Heart right ventricle (tissue), 16 donors: ENCODE results near the gene STXBP5. TPM values are rescaled to one million over a fixed set of nuclear protein-coding genes. Genes with fewer than 3 reads are reported as not detected.
"Not testable (repeated sequence)": the region's sequence is repeated elsewhere in the genome, so short reads cannot be mapped to it uniquely, and the experiment has no call there.

ENCODE experiments used
- ATAC-seq, 8 donors: fragments of 200-7000 bp; cut with Tn5 transposase; one replicate each; pipeline ENCODE4 v1.9.1; 2020; ENCODE audit warnings: mild to moderate bottlenecking in 8 of 8, moderate library complexity in 8 of 8, moderate number of reproducible peaks in 1 of 8
- DNase-seq, 2 donors: peaks; one replicate each; pipeline ENCODE4 v3.0.0-alpha.2; 2020
- H3K27ac ChIP-seq, 10 donors: fragments of 200-600 bp; sonication (generic) in 2 of 10; one replicate each; pipeline versions ENCODE4 v1.5.0 to v1.8.0; 2020 to 2022; ENCODE audit warnings: mild to moderate bottlenecking in 3 of 10
- H3K27me3 ChIP-seq, 7 donors: fragments of 200-600 bp; one replicate each; pipeline ENCODE4 v1.8.0; 2021 to 2022; ENCODE audit warnings: mild to moderate bottlenecking in 2 of 7
- H3K36me3 ChIP-seq, 9 donors: fragments of 200-600 bp; sonication (generic) in 1 of 9; one replicate each; pipeline versions ENCODE4 v1.5.0 to v1.8.0; 2020 to 2022; ENCODE audit warnings: mild to moderate bottlenecking in 2 of 9
- H3K4me1 ChIP-seq, 9 donors: fragments of 200-600 bp; sonication (generic) in 1 of 9; one replicate each; pipeline versions ENCODE4 v1.5.0 to v1.8.0; 2020 to 2022; ENCODE audit warnings: mild to moderate bottlenecking in 4 of 9
- H3K4me3 ChIP-seq, 10 donors: fragments of 200-600 bp; sonication (generic) in 2 of 10; one replicate each; pipeline versions ENCODE4 v1.5.0 to v1.8.0; 2020 to 2022; ENCODE audit warnings: mild to moderate bottlenecking in 7 of 10, moderate library complexity in 2 of 10
- H3K9me3 ChIP-seq, 11 donors: fragments of 200-600 bp in 10 of 11; sonication (generic) in 2 of 11; one replicate each; pipeline versions ENCODE4 v1.5.0 to v1.8.0; 2013 to 2022; ENCODE audit warnings: mild to moderate bottlenecking in 2 of 11, control low read depth in 1 of 11, moderate library complexity in 1 of 11
- CTCF ChIP-seq, 9 donors: fragments of 200-600 bp; sonication (generic) in 2 of 9; IDR thresholded peaks; one replicate each; pipeline versions ENCODE4 v1.5.0 to v1.8.0; 2021 to 2022; ENCODE audit warnings: antibody characterized with exemption in 9 of 9, mild to moderate bottlenecking in 5 of 9, moderate library complexity in 1 of 9
- WGBS, 2 donors: extraction: QIAGEN DNeasy Blood & Tissue Kit; methylation state at CpG; one replicate each; pipeline ENCODE4 v1.1.7; 2013; ENCODE audit warnings: inconsistent platforms in 1 of 2; 5-methylcytosine and 5-hydroxymethylcytosine counted together
- intact Hi-C, 10 donors: fragments of 100-400 bp; cut with DNase I; formaldehyde crosslinking; loops; one replicate each; pipeline versions ENCODE4 v1.11.1 to v1.14.2; 2022
- polyA plus RNA-seq, 2 donors: library from polyadenylated mRNA; stranded (reverse); fragments of 200-250 nt; gene quantifications; one replicate each; pipeline ENCODE4 v1.2.3, GENCODE V29; 2013
- total RNA-seq, 10 donors: library from RNA; stranded (reverse); fragmentation: NEBNext Ultra II Directional in 3 of 10; extraction: Animal tissue kit (Norgen Biotek cat#: 25700) in 3 of 10; gene quantifications; one replicate each; pipeline versions ENCODE4 v1.2.1 to v1.2.4, GENCODE V29; 2021 to 2023
- donor health status: Arrhythmogenic right ventricular cardiomyopathy.
- donor health status: ischemic (EF 13 %, LVEDD 7.1; RV severe dilation, severe dysfunction).
- donor health status: healthy with polysubstance abuse.
- donor health status: DM: no; HTN: yes; CAD: no.
- donor health status: DM: no; HTN: no; CAD: no.
- donor health status: ischemic (EF 25% LVEDD 6.9; RV normal size, moderate dysfunction).
- donor health status: ischemic (EF 25% LVEDD 5.7; RV mildly dilated, moderate dysfunction).
- donor health status: healthy.
- donor health status: DM: yes; HTN: yes; CAD: no.
- donor health status: Ischemic cardiomyopathy.
- donor health status: ischemic (EF 35%, LVEDD 5.7; RV mildly dilated, moderate dysfunction).
- donor health status: nonischemic (EF 11% LVEDD 7.7; RV severe dilation, severe dysfunction).
- donor health status: DM: yes; HTN: yes; CAD: no.
- donor health status: PGD.
- donor health status: ischemic (EF 29% LVEDD 5.4; RV normal size, mild dysfunction).
- donor health status: nonischemic (EF 23%, LVEDD 6.1; RV moderate dilation, normal function).

Gene STXBP5
- total and polyA plus RNA-seq, 12 donors: 2.8 to 23.2 (median 13.4) TPM

GRCh38 chr6:147372806-147373205, 168.6 kb downstream of the STXBP5 start:
- no peak for DNase-seq
- H3K36me3 ChIP-seq: peaks cover 0 to 48% (median 5%) of the 10 kb centered on the region in 9 donors
- 96 to 100% methylated on average over 1 of the region's 1 CpG for WGBS, 2 donors
- no peaks in the 10 kb centered on the region for H3K4me1 ChIP-seq
- no peaks in the 10 kb centered on the region for H3K27me3 ChIP-seq
- no peak overlapping the region for H3K27ac ChIP-seq
- H3K9me3 ChIP-seq: no peaks in the 10 kb centered on the region
- ATAC-seq: no peak
- H3K4me3 ChIP-seq: no peak overlapping the region
- TF ChIP-seq CTCF (IDR thresholded peaks at IDR 0.05): no peak
- intact Hi-C loops: no loop called here

GRCh38 chr6:147378819-147379218, 174.6 kb downstream of the STXBP5 start:
- Histone ChIP-seq H3K27me3 (no peaks in the 10 kb centered on the region), H3K27ac (no peak overlapping the region), H3K4me1 (no peaks in the 10 kb centered on the region), H3K9me3 (peaks cover 0 to 20% (median 0%) of the 10 kb centered on the region in 11 donors), H3K4me3 (no peak overlapping the region), H3K36me3 (peaks cover 0 to 87% (median 5%) of the 10 kb centered on the region in 9 donors)
- intact Hi-C loops: no loop called here
- TF ChIP-seq CTCF (IDR thresholded peaks at IDR 0.05): no peak
- ATAC-seq: no peak
- DNase-seq: no peak
- WGBS, 2 donors: 98 to 100% methylated on average over 1 of the region's 1 CpG

- 96 to 97% methylated on average over 3 of the region's 3 CpGs for WGBS, 2 donors
- H3K36me3 ChIP-seq: peaks cover 0 to 88% (median 2%) of the 10 kb centered on the region in 9 donors
- intact Hi-C loops: not testable (repeated sequence)
Measured at GRCh38 chr6:147380841-147381240, 176.6 kb downstream of the STXBP5 start.

GRCh38 chr6:147381712-147382111, 177.5 kb downstream of the STXBP5 start:
- TF ChIP-seq CTCF (IDR thresholded peaks at IDR 0.05): no peak
- peaks cover 0 to 20% (median 0%) of the 10 kb centered on the region in 11 donors for H3K9me3 ChIP-seq
- H3K4me1 ChIP-seq: no peaks in the 10 kb centered on the region
- DNase-seq (no peak), ATAC-seq (no peak)
- no peaks in the 10 kb centered on the region for H3K27me3 ChIP-seq
- 94 to 96% methylated on average over 3 of the region's 3 CpGs for WGBS, 2 donors
- intact Hi-C loops: no loop called here
- no peak overlapping the region for H3K27ac ChIP-seq
- no peak overlapping the region for H3K4me3 ChIP-seq
- H3K36me3 ChIP-seq: peaks cover 0 to 86% (median 0%) of the 10 kb centered on the region in 9 donors

More at GRCh38 chr6:147380841-147381240, 176.6 kb downstream of the STXBP5 start:
- H3K27ac ChIP-seq, H3K27me3 ChIP-seq, H3K4me3 ChIP-seq, DNase-seq, ATAC-seq, H3K4me1 ChIP-seq: not testable (repeated sequence)
- H3K9me3 ChIP-seq: peaks cover 0 to 20% (median 0%) of the 10 kb centered on the region in 11 donors

GRCh38 chr6:147382945-147383554, 178.8 kb downstream of the STXBP5 start:
- H3K27me3 ChIP-seq: no peaks in the 10 kb centered on the region
- intact Hi-C loops: no loop called here
- no peak overlapping the region for H3K27ac ChIP-seq
- no peak overlapping the region for H3K4me3 ChIP-seq
- 89 to 94% methylated on average over 6 of the region's 6 CpGs for WGBS, 2 donors
- peak in 8 of 9 donors; percentile 9 to 61 (median 52) for TF ChIP-seq CTCF (IDR thresholded peaks at IDR 0.05)
- peaks cover 0 to 86% (median 0%) of the 10 kb centered on the region in 9 donors for H3K36me3 ChIP-seq
- no peak for ATAC-seq
- H3K9me3 ChIP-seq: peaks cover 0 to 20% (median 0%) of the 10 kb centered on the region in 11 donors
- no peak for DNase-seq
- no peaks in the 10 kb centered on the region for H3K4me1 ChIP-seq
